Activated T-cell treated with anti-CD3 and anti-CD28 coated beads, Interleukin-2, amount 50 U/mL, for 72 hours (primary cell): ENCODE results near the gene TNFAIP3. TPM values are rescaled to one million over a fixed set of nuclear protein-coding genes. Genes with fewer than 3 reads are reported as not detected.
A peak's percentile ranks its signal among the peaks of the same experiment; 100 is the strongest.
"Not testable (repeated sequence)": the region's sequence is repeated elsewhere in the genome, so short reads cannot be mapped to it uniquely, and the experiment has no call there.

ENCODE experiments used
- ATAC-seq, 2 donors: fragments of 150-1000 bp; cut with Tn5 transposase; replicated peaks in 1 of 2; 2 replicates each; pipeline ENCODE4 v1.10.0; 2021; ENCODE audit warnings: moderate library complexity in 2 of 2, mild to moderate bottlenecking in 1 of 2
- DNase-seq, 2 donors: peaks; one replicate each; pipeline ENCODE4 v3.0.0; 2021 to 2022; ENCODE audit warnings: mixed read lengths in 1 of 2
- H3K27ac Mint-ChIP-seq: one replicate; pipeline ENCODE4 v1.8.0; 2022; ENCODE audit warnings: mild to moderate bottlenecking, moderate library complexity, mixed read lengths
- H3K27me3 Mint-ChIP-seq: one replicate; pipeline ENCODE4 v1.8.0; 2022; ENCODE audit warnings: low read depth, mixed read lengths
- H3K36me3 Mint-ChIP-seq, 2 donors: one replicate each; pipeline ENCODE4 v1.8.0; 2022; ENCODE audit warnings: mixed read lengths in 2 of 2, mild to moderate bottlenecking in 1 of 2; ENCODE audit not compliant: insufficient read depth in 2 of 2
- H3K4me1 Mint-ChIP-seq: one replicate; pipeline ENCODE4 v1.8.0; 2022; ENCODE audit warnings: low read depth, mixed read lengths
- H3K4me3 Mint-ChIP-seq, 2 donors: one replicate each; pipeline ENCODE4 v1.8.0; 2022; ENCODE audit warnings: mild to moderate bottlenecking in 2 of 2, mixed read lengths in 2 of 2, moderate library complexity in 2 of 2
- H3K9me3 Mint-ChIP-seq, 2 donors: one replicate each; pipeline ENCODE4 v1.8.0; 2022; ENCODE audit warnings: mixed read lengths in 2 of 2
- total RNA-seq, 2 donors: library from RNA; stranded (reverse); gene quantifications; one replicate each; pipeline ENCODE4 v1.2.3, GENCODE V29; 2022

The TNFAIP3 gene
- total RNA-seq, 2 donors from 2014 or later = 350 to 510 TPM

DNA sequence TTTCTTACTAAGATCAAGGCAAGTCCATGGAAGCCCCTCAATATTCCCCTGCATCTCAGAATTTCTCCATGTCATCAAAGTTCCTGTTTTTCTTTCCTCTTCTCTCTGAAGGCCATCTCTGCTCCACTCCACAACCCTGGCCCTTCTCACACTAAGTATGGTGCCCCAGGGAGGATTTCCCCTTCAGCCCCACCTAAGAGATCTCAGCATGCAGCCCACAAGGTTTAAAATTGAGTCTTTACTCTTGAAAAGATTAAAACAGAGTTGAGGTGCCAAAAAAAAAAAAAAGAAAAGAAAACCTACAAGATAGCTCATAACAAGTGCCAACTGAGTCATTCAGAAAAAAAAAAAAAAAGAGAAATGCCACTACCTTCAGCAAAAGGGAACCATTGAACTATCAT is 36.5 kb upstream of the TNFAIP3 start:
- DNase-seq (peak; percentile 67 to 73), ATAC-seq (peak; percentile 71)
- Mint-ChIP-seq H3K9me3 (peaks cover 6 to 14% of the 10 kb centered on the region in 2 donors), H3K4me1 (peaks cover 68% of the 10 kb centered on the region), H3K4me3 (peak overlapping the region; percentile 68 to 79), H3K27ac (peak overlapping the region; percentile 90), H3K36me3 (peaks cover 13 to 15% of the 10 kb centered on the region in 2 donors), H3K27me3 (no peaks in the 10 kb centered on the region)

DNA sequence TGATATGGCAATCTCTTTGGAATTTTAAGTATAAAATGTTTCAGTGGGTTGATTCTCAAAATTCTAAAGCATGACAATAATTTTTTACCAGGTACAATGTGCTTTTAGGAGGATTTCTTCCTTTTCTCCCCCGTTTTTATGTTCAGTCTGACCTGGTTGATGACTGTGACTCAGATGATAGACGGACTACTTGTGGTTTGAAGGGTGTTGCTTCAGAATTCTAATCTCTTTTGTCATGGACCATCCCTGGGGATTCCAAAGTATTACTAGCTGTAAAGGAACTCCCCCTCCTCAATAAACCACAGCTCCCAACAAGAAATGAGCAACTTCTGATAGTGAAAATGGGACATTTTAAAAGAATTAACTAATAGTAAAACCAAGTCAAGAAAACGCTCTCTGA is 34.9 kb upstream of the TNFAIP3 start:
- peaks cover 61% of the 10 kb centered on the region for H3K4me1 Mint-ChIP-seq
- peaks cover 6 to 14% of the 10 kb centered on the region in 2 donors for H3K9me3 Mint-ChIP-seq
- peak overlapping the region; percentile 32 to 51 for H3K4me3 Mint-ChIP-seq
- ATAC-seq (no peak), DNase-seq (no peak)
- H3K27ac Mint-ChIP-seq = no peak overlapping the region
- no peaks in the 10 kb centered on the region for H3K27me3 Mint-ChIP-seq
- peaks cover 13 to 15% of the 10 kb centered on the region in 2 donors for H3K36me3 Mint-ChIP-seq

DNA sequence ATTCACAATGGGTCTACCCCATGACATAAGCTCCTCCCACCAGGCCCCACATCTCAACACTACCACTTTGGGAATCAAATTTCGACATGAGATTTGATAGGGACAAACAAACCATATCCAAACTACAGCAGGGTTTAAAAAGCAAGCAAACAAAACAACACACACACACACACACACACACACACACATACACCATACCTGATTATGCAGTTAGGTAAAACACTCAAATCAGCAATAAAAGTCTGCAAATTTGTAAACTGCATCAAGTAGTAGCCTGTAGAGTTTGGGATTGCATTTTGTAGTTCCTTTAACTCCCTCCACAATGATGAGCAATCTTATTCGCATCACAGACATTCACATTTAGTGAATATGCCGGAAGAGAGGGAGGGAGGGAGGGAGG is 32.6 kb upstream of the TNFAIP3 start:
- H3K36me3 Mint-ChIP-seq = peaks cover 19 to 23% of the 10 kb centered on the region in 2 donors
- H3K9me3 Mint-ChIP-seq = peaks cover 6 to 21% of the 10 kb centered on the region in 2 donors
- peaks cover 44% of the 10 kb centered on the region for H3K4me1 Mint-ChIP-seq
- DNase-seq = no peak
- no peak overlapping the region for H3K4me3 Mint-ChIP-seq
- ATAC-seq = no peak
- no peaks in the 10 kb centered on the region for H3K27me3 Mint-ChIP-seq
- no peak overlapping the region for H3K27ac Mint-ChIP-seq

DNA sequence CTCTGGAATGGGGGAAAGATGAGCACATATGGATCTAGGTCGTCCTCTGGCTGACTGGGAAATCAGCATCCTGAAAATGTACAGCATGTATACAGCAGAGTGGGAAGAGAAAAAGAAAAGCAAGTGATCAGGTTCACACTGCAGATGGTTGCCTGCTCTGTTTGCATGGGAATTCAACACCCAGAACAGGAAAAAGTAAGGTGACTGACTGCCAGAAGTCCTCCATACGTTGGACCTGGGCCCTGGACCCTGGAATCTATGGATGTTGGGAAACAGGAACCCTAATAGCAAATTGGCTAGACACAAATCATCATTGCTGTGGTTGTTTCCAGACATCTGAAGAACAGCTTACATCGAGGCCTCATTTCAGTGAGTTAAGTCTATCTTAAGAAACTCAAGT is 30.3 kb upstream of the TNFAIP3 start:
- H3K36me3 Mint-ChIP-seq = peaks cover 27 to 36% of the 10 kb centered on the region in 2 donors
- H3K9me3 Mint-ChIP-seq = peaks cover 13 to 27% of the 10 kb centered on the region in 2 donors
- peaks cover 21% of the 10 kb centered on the region for H3K4me1 Mint-ChIP-seq
- no peak overlapping the region for H3K27ac Mint-ChIP-seq
- no peak for ATAC-seq
- DNase-seq = no peak
- H3K27me3 Mint-ChIP-seq = no peaks in the 10 kb centered on the region
- H3K4me3 Mint-ChIP-seq = no peak overlapping the region

DNA sequence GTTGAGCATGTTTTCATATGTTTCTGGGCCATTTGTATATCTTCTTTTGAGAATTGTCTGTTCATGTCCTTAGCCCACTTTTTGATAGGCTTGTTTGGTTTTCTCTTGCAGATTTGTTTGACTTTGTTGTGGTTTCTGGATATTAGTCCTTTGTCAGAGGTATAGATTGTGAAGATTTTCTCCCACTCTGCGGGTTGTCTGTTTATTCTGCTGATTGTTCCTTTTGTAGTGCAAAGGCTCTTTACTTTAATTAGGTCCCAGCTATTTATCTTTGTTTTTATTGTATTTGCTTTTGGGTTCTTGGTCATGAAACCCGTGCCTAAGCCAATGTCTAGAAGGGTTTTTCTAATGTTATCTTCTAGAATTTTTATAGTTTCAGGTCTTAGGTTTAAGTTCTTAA is 29.0 kb upstream of the TNFAIP3 start:
- DNase-seq, H3K27me3 Mint-ChIP-seq, H3K4me3 Mint-ChIP-seq, ATAC-seq, H3K27ac Mint-ChIP-seq: not testable (repeated sequence)
- Mint-ChIP-seq H3K9me3 (peaks cover 18 to 35% of the 10 kb centered on the region in 2 donors), H3K4me1 (peaks cover 12% of the 10 kb centered on the region), H3K36me3 (peaks cover 34 to 44% of the 10 kb centered on the region in 2 donors)

DNA sequence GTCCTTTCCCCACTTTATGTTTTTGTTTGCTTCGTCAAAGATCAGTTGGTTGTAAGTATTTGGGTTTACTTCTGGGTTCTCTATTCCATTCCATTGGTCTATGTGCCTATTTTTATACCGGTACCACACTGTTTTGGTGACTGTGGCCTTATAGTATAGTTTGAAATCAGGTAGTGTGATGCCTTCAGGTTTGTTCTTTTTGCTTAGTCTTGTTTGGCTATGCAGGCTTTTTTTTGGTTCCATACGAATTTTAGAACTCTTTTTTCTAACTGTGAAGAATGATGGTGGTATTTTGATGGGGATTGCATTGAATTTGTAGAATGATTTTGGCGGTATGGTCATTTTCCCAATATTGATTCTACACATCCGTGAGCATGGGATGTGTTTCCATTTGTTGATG is 28.5 kb upstream of the TNFAIP3 start:
- Mint-ChIP-seq H3K36me3 (peaks cover 35 to 45% of the 10 kb centered on the region in 2 donors), H3K4me1 (peaks cover 12% of the 10 kb centered on the region), H3K9me3 (peaks cover 23 to 38% of the 10 kb centered on the region in 2 donors)
- ATAC-seq, H3K27me3 Mint-ChIP-seq, H3K4me3 Mint-ChIP-seq, H3K27ac Mint-ChIP-seq, DNase-seq: not testable (repeated sequence)

DNA sequence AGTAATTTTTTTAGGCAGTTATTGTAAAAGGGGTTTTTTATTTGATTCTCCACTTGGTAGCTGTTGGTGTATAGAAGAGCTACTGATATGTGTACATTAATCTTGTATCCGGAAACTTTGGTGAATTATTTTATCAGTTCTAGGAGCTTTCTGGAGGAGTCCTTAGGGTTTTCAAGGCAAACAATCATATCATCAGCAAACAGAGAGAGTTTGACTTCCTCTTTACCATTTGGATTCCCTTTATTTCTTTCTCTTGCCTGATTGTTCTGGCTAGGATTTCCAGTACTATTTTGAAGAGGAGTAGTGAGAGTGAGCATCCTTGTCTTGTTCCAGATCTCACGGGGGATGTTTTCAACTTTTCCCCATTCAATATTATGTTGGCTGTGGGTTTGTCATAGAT is 28.0 kb upstream of the TNFAIP3 start:
- ATAC-seq (no peak), DNase-seq (no peak)
- H3K4me1 Mint-ChIP-seq = peaks cover 12% of the 10 kb centered on the region
- peaks cover 32 to 42% of the 10 kb centered on the region in 2 donors for H3K36me3 Mint-ChIP-seq
- H3K9me3 Mint-ChIP-seq = peaks cover 22 to 34% of the 10 kb centered on the region in 2 donors
- H3K27me3 Mint-ChIP-seq = no peaks in the 10 kb centered on the region
- H3K27ac Mint-ChIP-seq = no peak overlapping the region
- H3K4me3 Mint-ChIP-seq = no peak overlapping the region

DNA sequence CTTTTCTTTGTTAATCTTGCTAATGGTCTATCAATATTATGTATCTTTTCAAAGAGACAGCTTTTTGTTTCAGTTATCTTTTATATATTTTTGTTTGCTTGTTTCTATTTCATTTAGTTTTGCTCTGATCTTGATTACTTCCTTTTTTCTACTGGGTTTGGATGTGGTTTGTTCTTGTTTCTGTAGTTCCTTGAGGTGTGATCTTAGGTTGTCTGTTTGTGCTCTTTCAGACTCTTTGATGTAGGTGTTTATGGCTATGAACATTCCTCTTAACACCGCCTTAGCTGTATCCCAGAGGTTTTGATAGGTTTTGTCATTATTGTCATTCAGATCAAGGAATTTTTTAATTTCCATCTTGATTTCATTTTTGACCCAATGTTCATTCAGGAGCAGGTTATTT is 26.8 kb upstream of the TNFAIP3 start:
- Mint-ChIP-seq H3K4me3 (no peak overlapping the region), H3K36me3 (peaks cover 26 to 37% of the 10 kb centered on the region in 2 donors), H3K27me3 (no peaks in the 10 kb centered on the region), H3K4me1 (peaks cover 12% of the 10 kb centered on the region), H3K9me3 (peaks cover 19 to 31% of the 10 kb centered on the region in 2 donors), H3K27ac (no peak overlapping the region)
- DNase-seq = no peak
- no peak for ATAC-seq

DNA sequence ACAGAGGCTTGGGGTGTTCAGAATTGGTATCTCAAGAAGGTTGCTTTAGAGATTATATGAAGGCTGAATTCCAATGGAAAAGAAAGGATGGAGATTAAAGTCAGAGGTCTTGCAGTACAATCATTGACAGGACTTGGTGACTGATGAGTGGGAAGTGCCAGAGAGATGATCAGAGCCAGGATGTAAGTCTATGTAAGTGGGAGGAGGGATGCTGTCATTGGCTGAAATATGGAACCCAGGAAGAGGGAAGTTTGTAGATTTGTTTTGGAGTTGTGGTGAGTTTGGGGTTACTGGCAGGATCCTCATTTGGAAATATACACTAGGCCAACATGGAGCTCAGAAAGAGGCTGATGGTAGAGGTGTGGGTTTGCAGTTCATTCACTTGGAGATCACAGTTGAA is 23.8 kb upstream of the TNFAIP3 start:
- no peak for ATAC-seq
- Mint-ChIP-seq H3K4me1 (peaks cover 2% of the 10 kb centered on the region), H3K27ac (no peak overlapping the region), H3K27me3 (no peaks in the 10 kb centered on the region), H3K4me3 (no peak overlapping the region), H3K36me3 (peaks cover 26 to 35% of the 10 kb centered on the region in 2 donors), H3K9me3 (peaks cover 19 to 24% of the 10 kb centered on the region in 2 donors)
- DNase-seq = no peak

DNA sequence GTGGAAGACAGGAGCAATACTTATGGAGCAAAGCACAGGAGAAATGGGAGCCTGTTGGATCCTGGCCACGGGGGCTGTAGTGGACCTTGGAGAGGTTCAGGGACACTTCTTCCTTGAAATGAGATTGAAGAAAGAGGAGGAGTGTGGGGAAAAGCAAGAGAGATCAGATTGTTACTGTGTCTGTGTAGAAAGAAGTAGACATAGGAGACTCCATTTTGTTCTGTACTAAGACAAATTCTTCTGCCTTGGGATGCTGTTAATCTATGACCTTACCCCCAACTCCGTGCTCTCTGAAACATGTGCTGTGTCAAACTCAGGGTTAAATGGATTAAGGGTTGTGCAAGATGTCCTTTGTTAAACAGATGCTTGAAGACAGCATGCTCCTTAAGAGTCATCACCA is 22.7 kb upstream of the TNFAIP3 start:
- not testable (repeated sequence) for DNase-seq, H3K4me3 Mint-ChIP-seq, H3K4me1 Mint-ChIP-seq, H3K27me3 Mint-ChIP-seq, ATAC-seq, H3K27ac Mint-ChIP-seq
- Mint-ChIP-seq H3K9me3 (peaks cover 19 to 21% of the 10 kb centered on the region in 2 donors), H3K36me3 (peaks cover 20 to 29% of the 10 kb centered on the region in 2 donors)

DNA sequence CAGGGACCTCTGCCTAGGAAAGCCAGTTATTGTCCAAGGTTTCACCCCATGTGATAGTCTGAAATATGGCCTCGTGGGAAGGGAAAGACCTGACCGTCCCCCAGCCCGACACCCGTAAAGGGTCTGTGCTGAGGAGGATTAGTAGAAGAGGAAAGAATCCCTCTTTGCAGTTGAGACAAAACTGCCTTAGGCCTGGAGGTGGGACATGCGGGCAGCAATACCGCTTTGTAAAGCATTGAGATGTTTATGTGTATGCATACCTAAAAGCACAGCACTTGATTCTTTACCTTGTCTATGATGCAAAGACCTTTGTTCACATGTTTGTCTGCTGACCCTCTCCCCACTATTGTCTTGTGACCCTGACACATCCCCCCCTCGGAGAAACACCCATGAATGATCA is 22.3 kb upstream of the TNFAIP3 start:
- Mint-ChIP-seq H3K36me3 (peaks cover 20 to 29% of the 10 kb centered on the region in 2 donors), H3K9me3 (peaks cover 19 to 21% of the 10 kb centered on the region in 2 donors)
- not testable (repeated sequence) for ATAC-seq

DNA sequence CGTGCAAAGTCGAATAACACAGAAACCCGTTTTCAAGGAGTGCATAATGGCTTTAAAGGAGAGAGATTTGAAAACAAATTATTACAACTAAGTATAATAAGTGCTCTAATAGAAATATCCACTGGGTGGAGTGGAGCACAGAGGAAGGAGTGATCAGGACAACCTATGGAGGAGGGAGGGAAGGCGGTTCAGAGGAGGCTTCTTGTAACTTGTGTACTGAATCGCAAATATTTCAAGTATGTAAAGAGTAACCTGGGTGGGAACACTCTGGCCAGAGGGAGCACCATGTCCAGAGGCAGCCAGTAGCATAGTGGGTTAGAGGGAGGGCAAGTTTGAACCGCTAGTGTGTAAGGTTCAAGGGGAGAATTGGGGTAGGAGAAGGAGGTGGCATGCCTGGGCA is 21.6 kb upstream of the TNFAIP3 start:
- ATAC-seq (no peak), DNase-seq (no peak)
- no peaks in the 10 kb centered on the region for H3K27me3 Mint-ChIP-seq
- no peak overlapping the region for H3K27ac Mint-ChIP-seq
- peaks cover 13% of the 10 kb centered on the region for H3K4me1 Mint-ChIP-seq
- peaks cover 14 to 16% of the 10 kb centered on the region in 2 donors for H3K9me3 Mint-ChIP-seq
- no peak overlapping the region for H3K4me3 Mint-ChIP-seq
- H3K36me3 Mint-ChIP-seq = peaks cover 15 to 22% of the 10 kb centered on the region in 2 donors

More for the DNA sequence above, 22.3 kb upstream of the TNFAIP3 start:
- H3K4me3 Mint-ChIP-seq, H3K27ac Mint-ChIP-seq, H3K27me3 Mint-ChIP-seq, H3K4me1 Mint-ChIP-seq, DNase-seq: not testable (repeated sequence)

DNA sequence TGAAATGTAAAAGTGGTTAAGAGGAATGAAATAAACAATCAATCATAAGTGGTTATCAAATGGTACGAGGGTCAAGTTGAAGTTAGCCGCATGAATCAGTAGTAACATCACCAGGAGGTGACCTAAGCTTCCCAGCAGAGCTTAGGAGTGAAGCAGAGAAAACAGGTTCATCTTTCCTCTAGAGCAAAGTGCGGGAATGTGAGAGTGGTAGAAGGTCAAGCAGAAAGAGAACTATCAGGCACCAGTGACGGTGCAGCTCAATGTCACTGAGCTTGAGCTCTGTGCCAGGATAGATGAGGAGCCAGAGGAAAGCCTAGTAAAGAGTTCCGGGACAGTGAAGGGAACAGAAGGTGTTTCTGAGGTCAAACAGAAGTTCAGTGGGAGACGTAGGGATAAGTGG is 20.8 kb upstream of the TNFAIP3 start:
- Mint-ChIP-seq H3K4me3 (no peak overlapping the region), H3K4me1 (peaks cover 21% of the 10 kb centered on the region), H3K27me3 (no peaks in the 10 kb centered on the region), H3K9me3 (peaks cover 14 to 16% of the 10 kb centered on the region in 2 donors), H3K36me3 (peaks cover 14 to 16% of the 10 kb centered on the region in 2 donors), H3K27ac (no peak overlapping the region)
- no peak for DNase-seq
- ATAC-seq = no peak

DNA sequence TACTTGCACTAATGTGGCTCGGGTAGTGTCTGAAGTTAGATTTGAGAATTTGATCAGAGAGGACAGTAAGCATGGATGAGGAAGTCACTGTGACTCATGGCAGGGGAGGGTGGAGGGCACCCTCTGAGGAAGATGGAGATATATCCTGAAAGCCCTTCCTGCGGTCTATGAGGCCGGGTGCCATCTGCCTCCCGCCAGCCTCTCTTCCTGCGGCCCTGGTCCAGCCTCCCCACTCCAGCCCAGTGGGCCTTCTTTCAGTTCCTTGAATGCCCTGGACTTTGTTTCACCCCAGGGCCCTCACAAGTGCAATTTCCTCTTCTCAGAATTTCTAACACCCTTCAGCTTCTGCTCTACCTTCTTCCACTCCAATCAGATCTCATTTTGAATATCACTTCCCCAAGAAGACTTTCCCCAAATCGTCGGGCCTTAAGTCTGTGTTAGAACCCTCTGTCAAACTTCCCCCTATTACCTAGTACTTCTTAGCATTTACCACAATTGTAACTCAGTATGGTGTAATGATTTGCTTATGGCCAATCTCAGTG is 20.2 kb upstream of the TNFAIP3 start:
- Mint-ChIP-seq H3K27ac (no peak overlapping the region), H3K9me3 (peaks cover 11 to 12% of the 10 kb centered on the region in 2 donors), H3K4me3 (no peak overlapping the region), H3K27me3 (no peaks in the 10 kb centered on the region), H3K4me1 (peaks cover 27% of the 10 kb centered on the region), H3K36me3 (peaks cover 9 to 11% of the 10 kb centered on the region in 2 donors)
- no peak for ATAC-seq
- no peak for DNase-seq
